SK-N-SH treated with all-trans-retinoic acid at 6 μM for 48 hours (cell line): ENCODE measurements around the gene CCDC148.

Source experiments
- ATAC-seq: fragments of 200-7000 bp; cut with Tn5 transposase; 3 replicates; pipeline ENCODE4 v1.9.1; 2020; ENCODE audit warnings: mild to moderate bottlenecking, moderate library complexity
- ARNTL ChIP-seq: fragments of 450-650 bp; formaldehyde crosslinking; IDR thresholded peaks from 2 replicates; pipeline ENCODE4 v1.5.0; 2020; ENCODE audit warnings: low read depth, mild to moderate bottlenecking, moderate library complexity, borderline replicate concordance
- BACH2 ChIP-seq: fragments of 250-450 bp; sonication (Bioruptor Pico); IDR thresholded peaks from 2 replicates; pipeline ENCODE4 v1.9.0; 2021; ENCODE audit warnings: mild to moderate bottlenecking, borderline replicate concordance
- CREB5 ChIP-seq: fragments of 250-450 bp; sonication (Bioruptor Pico); IDR thresholded peaks from 2 replicates; pipeline ENCODE4 v1.5.1; 2020; ENCODE audit warnings: low read depth, mild to moderate bottlenecking, moderate library complexity
- CSDC2 ChIP-seq: fragments of 250-450 bp; sonication (Bioruptor Pico); IDR thresholded peaks from 2 replicates; pipeline ENCODE4 v1.5.0; 2020; ENCODE audit warnings: mild to moderate bottlenecking, moderate library complexity
- ESRRG ChIP-seq: fragments of 250-450 bp; sonication (Bioruptor Pico); IDR thresholded peaks from 2 replicates; pipeline ENCODE4 v1.6.1; 2021; ENCODE audit warnings: mild to moderate bottlenecking
- GLIS3 ChIP-seq: fragments of 250-450 bp; sonication (Bioruptor Pico); IDR thresholded peaks from 2 replicates; pipeline ENCODE4 v1.5.0; 2020; ENCODE audit warnings: mild to moderate bottlenecking, moderate library complexity
- ISL1 ChIP-seq: fragments of 250-450 bp; sonication (Bioruptor Pico); IDR thresholded peaks from 2 replicates; pipeline ENCODE4 v2.1.2; 2022; ENCODE audit warnings: mild to moderate bottlenecking, moderate library complexity
- OSR1 ChIP-seq: fragments of 250-450 bp; sonication (Bioruptor Pico); IDR thresholded peaks from 2 replicates; pipeline ENCODE4 v1.8.0; 2022; ENCODE audit warnings: moderate library complexity, mild to moderate bottlenecking, inconsistent platforms
- PPARA ChIP-seq: fragments of 250-450 bp; sonication (Bioruptor Pico); IDR thresholded peaks from 2 replicates; pipeline ENCODE4 v1.5.0; 2020; ENCODE audit warnings: mild to moderate bottlenecking, borderline replicate concordance
- RARB ChIP-seq: fragments of 250-450 bp; sonication (Bioruptor Pico); IDR thresholded peaks from 2 replicates; pipeline ENCODE4 v1.8.0; 2021; ENCODE audit warnings: mild to moderate bottlenecking, moderate library complexity
- SNAI2 ChIP-seq: fragments of 250-450 bp; sonication (Bioruptor Pico); IDR thresholded peaks from 2 replicates; pipeline ENCODE4 v1.5.0; 2020; ENCODE audit warnings: mild to moderate bottlenecking, moderate library complexity
- TCF4 ChIP-seq: fragments of 250-450 bp; sonication (Bioruptor Pico); IDR thresholded peaks from 2 replicates; pipeline ENCODE4 v1.8.0; 2021; ENCODE audit warnings: mild to moderate bottlenecking, moderate library complexity, borderline replicate concordance
- TOX ChIP-seq: fragments of 250-450 bp; sonication (Bioruptor Pico); IDR thresholded peaks from 2 replicates; pipeline ENCODE4 v1.8.0; 2021; ENCODE audit warnings: mild to moderate bottlenecking, moderate library complexity, borderline replicate concordance
- ZC3H10 ChIP-seq: fragments of 250-450 bp; sonication (Bioruptor Pico); IDR thresholded peaks from 2 replicates; pipeline ENCODE4 v1.5.1; 2021; ENCODE audit warnings: mild to moderate bottlenecking, moderate library complexity
- ZFP3 ChIP-seq: fragments of 250-450 bp; sonication (Bioruptor Pico); IDR thresholded peaks from 2 replicates; pipeline ENCODE4 v1.5.0; 2020; ENCODE audit warnings: mild to moderate bottlenecking, moderate library complexity
- ZFP30 ChIP-seq: fragments of 450-650 bp; formaldehyde crosslinking; IDR thresholded peaks from 2 replicates; pipeline ENCODE4 v1.5.0; 2022; ENCODE audit warnings: mild to moderate bottlenecking, moderate library complexity
- ZNF565 ChIP-seq: fragments of 450-650 bp; formaldehyde crosslinking; conservative IDR thresholded peaks from 2 replicates; pipeline ENCODE4 v1.5.0; 2020; ENCODE audit warnings: low read depth, mild to moderate bottlenecking, moderate library complexity
- ZNF70 ChIP-seq: fragments of 450-650 bp; formaldehyde crosslinking; IDR thresholded peaks from 2 replicates; pipeline ENCODE4 v1.5.0; 2020; ENCODE audit warnings: mild to moderate bottlenecking, moderate library complexity
- TF ChIP-seq, protein P1 (sequence below): fragments of 250-450 bp; sonication (Bioruptor Pico); IDR thresholded peaks from 2 replicates; pipeline ENCODE4 v1.5.0; 2020; ENCODE audit warnings: mild to moderate bottlenecking, moderate library complexity
- TF ChIP-seq, protein P2 (sequence below): fragments of 250-450 bp; sonication (Bioruptor Pico); IDR thresholded peaks from 2 replicates; pipeline ENCODE4 v1.8.0; 2021; ENCODE audit warnings: low read depth, mild to moderate bottlenecking, moderate library complexity, borderline replicate concordance
- TF ChIP-seq, protein P3 (sequence below): fragments of 250-450 bp; sonication (Bioruptor Pico); IDR thresholded peaks from 2 replicates; pipeline ENCODE4 v1.8.0; 2020; ENCODE audit warnings: mild to moderate bottlenecking, moderate library complexity, borderline replicate concordance
- TF ChIP-seq, protein P4 (sequence below): fragments of 250-450 bp; sonication (Bioruptor Pico); IDR thresholded peaks from 2 replicates; pipeline ENCODE4 v1.5.1; 2021; ENCODE audit warnings: mild to moderate bottlenecking, moderate library complexity

The CCDC148 gene

GRCh38 chr2:158393886-158394285 lies 62.7 kb downstream of the CCDC148 start:
- no peak for ATAC-seq
- TF ChIP-seq BACH2 (CRISPR knock-in tag) (no peak), GLIS3 (CRISPR knock-in tag) (no peak), ISL1 (no peak), TCF4 (CRISPR knock-in tag) (no peak), ESRRG (CRISPR knock-in tag) (no peak)
- TF ChIP-seq, protein P1, sequence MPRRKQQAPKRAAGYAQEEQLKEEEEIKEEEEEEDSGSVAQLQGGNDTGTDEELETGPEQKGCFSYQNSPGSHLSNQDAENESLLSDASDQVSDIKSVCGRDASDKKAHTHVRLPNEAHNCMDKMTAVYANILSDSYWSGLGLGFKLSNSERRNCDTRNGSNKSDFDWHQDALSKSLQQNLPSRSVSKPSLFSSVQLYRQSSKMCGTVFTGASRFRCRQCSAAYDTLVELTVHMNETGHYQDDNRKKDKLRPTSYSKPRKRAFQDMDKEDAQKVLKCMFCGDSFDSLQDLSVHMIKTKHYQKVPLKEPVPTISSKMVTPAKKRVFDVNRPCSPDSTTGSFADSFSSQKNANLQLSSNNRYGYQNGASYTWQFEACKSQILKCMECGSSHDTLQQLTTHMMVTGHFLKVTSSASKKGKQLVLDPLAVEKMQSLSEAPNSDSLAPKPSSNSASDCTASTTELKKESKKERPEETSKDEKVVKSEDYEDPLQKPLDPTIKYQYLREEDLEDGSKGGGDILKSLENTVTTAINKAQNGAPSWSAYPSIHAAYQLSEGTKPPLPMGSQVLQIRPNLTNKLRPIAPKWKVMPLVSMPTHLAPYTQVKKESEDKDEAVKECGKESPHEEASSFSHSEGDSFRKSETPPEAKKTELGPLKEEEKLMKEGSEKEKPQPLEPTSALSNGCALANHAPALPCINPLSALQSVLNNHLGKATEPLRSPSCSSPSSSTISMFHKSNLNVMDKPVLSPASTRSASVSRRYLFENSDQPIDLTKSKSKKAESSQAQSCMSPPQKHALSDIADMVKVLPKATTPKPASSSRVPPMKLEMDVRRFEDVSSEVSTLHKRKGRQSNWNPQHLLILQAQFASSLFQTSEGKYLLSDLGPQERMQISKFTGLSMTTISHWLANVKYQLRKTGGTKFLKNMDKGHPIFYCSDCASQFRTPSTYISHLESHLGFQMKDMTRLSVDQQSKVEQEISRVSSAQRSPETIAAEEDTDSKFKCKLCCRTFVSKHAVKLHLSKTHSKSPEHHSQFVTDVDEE (CRISPR knock-in tag), result no peak

DNA sequence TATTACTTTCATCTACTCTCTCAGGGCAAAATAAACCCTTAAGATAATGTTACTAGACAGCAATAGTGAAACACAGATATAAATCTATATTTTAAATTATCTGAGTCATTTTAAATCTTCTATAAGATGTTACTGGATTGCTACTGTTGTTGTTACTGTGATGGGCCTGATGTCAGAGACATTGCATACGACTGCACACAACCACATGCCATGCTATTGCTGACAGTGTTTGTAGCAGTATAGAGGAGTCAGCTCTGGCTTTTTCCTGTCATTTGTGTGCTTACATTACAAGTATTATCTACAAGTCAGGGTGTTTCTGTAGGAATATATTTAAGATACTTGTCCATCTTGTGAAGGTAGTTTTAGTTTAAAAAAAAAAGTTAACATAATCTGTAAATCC lies 63.9 kb downstream of the CCDC148 start:
- TF ChIP-seq, protein P1 (CRISPR knock-in tag), result no peak
- TF ChIP-seq PPARA (no peak), CREB5 (CRISPR knock-in tag) (no peak), ZNF565 (CRISPR knock-in tag) (no peak), ISL1 (no peak), TCF4 (CRISPR knock-in tag) (no peak), ZFP3 (CRISPR knock-in tag) (no peak), GLIS3 (CRISPR knock-in tag) (no peak), CSDC2 (no peak)
- TF ChIP-seq, protein P2, sequence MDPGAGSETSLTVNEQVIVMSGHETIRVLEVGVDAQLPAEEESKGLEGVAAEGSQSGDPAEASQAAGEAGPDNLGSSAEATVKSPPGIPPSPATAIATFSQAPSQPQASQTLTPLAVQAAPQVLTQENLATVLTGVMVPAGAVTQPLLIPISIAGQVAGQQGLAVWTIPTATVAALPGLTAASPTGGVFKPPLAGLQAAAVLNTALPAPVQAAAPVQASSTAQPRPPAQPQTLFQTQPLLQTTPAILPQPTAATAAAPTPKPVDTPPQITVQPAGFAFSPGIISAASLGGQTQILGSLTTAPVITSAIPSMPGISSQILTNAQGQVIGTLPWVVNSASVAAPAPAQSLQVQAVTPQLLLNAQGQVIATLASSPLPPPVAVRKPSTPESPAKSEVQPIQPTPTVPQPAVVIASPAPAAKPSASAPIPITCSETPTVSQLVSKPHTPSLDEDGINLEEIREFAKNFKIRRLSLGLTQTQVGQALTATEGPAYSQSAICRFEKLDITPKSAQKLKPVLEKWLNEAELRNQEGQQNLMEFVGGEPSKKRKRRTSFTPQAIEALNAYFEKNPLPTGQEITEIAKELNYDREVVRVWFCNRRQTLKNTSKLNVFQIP (CRISPR knock-in tag), result no peak
- ATAC-seq, result no peak

GRCh38 chr2:158391876-158392275 lies 64.7 kb downstream of the CCDC148 start:
- no peak for ATAC-seq
- TF ChIP-seq SNAI2 (CRISPR knock-in tag) (no peak), ZNF565 (CRISPR knock-in tag) (no peak), ZC3H10 (CRISPR knock-in tag) (no peak), ARNTL (CRISPR knock-in tag) (no peak), RARB (no peak), ESRRG (CRISPR knock-in tag) (no peak), ISL1 (no peak)
- TF ChIP-seq, protein P3, sequence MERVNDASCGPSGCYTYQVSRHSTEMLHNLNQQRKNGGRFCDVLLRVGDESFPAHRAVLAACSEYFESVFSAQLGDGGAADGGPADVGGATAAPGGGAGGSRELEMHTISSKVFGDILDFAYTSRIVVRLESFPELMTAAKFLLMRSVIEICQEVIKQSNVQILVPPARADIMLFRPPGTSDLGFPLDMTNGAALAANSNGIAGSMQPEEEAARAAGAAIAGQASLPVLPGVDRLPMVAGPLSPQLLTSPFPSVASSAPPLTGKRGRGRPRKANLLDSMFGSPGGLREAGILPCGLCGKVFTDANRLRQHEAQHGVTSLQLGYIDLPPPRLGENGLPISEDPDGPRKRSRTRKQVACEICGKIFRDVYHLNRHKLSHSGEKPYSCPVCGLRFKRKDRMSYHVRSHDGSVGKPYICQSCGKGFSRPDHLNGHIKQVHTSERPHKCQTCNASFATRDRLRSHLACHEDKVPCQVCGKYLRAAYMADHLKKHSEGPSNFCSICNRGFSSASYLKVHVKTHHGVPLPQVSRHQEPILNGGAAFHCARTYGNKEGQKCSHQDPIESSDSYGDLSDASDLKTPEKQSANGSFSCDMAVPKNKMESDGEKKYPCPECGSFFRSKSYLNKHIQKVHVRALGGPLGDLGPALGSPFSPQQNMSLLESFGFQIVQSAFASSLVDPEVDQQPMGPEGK (CRISPR knock-in tag), result no peak

- no peak for ATAC-seq
- TF ChIP-seq ESRRG (CRISPR knock-in tag) (no peak), ZNF565 (CRISPR knock-in tag) (no peak), BACH2 (CRISPR knock-in tag) (no peak), CREB5 (CRISPR knock-in tag) (no peak), ZC3H10 (CRISPR knock-in tag) (no peak), OSR1 (CRISPR knock-in tag) (no peak), ZFP30 (CRISPR knock-in tag) (no peak), SNAI2 (CRISPR knock-in tag) (no peak), CSDC2 (no peak), TOX (no peak), ISL1 (no peak), RARB (no peak), ZNF70 (no peak), PPARA (no peak), GLIS3 (CRISPR knock-in tag) (no peak)
- TF ChIP-seq, protein P4, sequence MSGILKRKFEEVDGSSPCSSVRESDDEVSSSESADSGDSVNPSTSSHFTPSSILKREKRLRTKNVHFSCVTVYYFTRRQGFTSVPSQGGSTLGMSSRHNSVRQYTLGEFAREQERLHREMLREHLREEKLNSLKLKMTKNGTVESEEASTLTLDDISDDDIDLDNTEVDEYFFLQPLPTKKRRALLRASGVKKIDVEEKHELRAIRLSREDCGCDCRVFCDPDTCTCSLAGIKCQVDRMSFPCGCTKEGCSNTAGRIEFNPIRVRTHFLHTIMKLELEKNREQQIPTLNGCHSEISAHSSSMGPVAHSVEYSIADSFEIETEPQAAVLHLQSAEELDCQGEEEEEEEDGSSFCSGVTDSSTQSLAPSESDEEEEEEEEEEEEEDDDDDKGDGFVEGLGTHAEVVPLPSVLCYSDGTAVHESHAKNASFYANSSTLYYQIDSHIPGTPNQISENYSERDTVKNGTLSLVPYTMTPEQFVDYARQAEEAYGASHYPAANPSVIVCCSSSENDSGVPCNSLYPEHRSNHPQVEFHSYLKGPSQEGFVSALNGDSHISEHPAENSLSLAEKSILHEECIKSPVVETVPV (CRISPR knock-in tag), result no peak
These were observed 65.2 kb downstream of the CCDC148 start for GRCh38 chr2:158391361-158391760.
